H1 (cell line): ENCODE results near the gene SYT17. TPM values are rescaled to one million over a fixed set of nuclear protein-coding genes. Genes with fewer than 3 reads are reported as not detected.

Source experiments
- EGR1 ChIP-seq: IDR thresholded peaks from 2 replicates; pipeline ENCODE4 v1.6.1; 2011; ENCODE audit warnings: low read depth, low read length, borderline replicate concordance
- KDM1A ChIP-seq: fragments of 200-600, 300-600 bp; sonication (generic); IDR thresholded peaks from 2 replicates; pipeline ENCODE4 v1.7.1; 2016; ENCODE audit warnings: mild to moderate bottlenecking, low read length, borderline replicate concordance
- POLR2A ChIP-seq, 2 experiments: IDR thresholded peaks; 1 replicate in 1 of 2; 2 replicates in 1 of 2; pipeline ENCODE4 v1.6.1; 2011; ENCODE audit warnings: low read depth in 2 of 2, low read length in 2 of 2, mild to moderate bottlenecking in 2 of 2; ENCODE audit errors: control extremely low read depth in 1 of 2
- SRF ChIP-seq: IDR thresholded peaks from 2 replicates; pipeline ENCODE4 v1.6.1; 2011; ENCODE audit warnings: mild to moderate bottlenecking, low read depth, low read length, moderate library complexity
- polyA plus RNA-seq, 7 experiments: library from polyadenylated mRNA; depleted of rRNA in 3 of 7; stranded (reverse) in 5 of 7; unstranded in 2 of 7; fragments of >200 nt in 5 of 7; fragments of 200-250 nt in 2 of 7; gene quantifications; 1 replicate in 5 of 7; 2 replicates in 1 of 7; 4 replicates in 1 of 7; pipeline versions ENCODE4 v1.2.1 to v1.2.3, GENCODE V29; 2011 to 2013; ENCODE audit warnings: missing spikeins in 2 of 7, mixed read lengths in 2 of 7
- total RNA-seq: library from RNA; stranded (reverse); fragmentation: NEBNext Ultra II Directional; extraction: Animal tissue kit (Norgen Biotek cat#: 25700); gene quantifications from 2 replicates; pipeline ENCODE4 v1.2.1, GENCODE V29; 2021

SYT17 gene
- total and polyA plus RNA-seq, 2 of the 8 experiments (the other 6 are each of a cell fraction or from before 2014, with no cell fraction given): 5.8 to 18.1 TPM

- no peak for TF ChIP-seq SRF
- TF ChIP-seq POLR2A (IDR thresholded peaks at IDR 0.05; ENCODE audit: control extremely low read depth in 1 of 2, low read depth in 2 of 2, low read length in 2 of 2): no peak
- no peak for TF ChIP-seq KDM1A
- TF ChIP-seq EGR1: no peak
Observed at GRCh38 chr16:19127674-19128131, 40.3 kb upstream of the SYT17 start (continued).
